DOHH2 (cell line): Measurements from ENCODE around the gene MARCHF5.

ENCODE experiments used
- CTCF ChIP-seq: fragments of 200-600 bp; sonication (generic); IDR thresholded peaks from one replicate; pipeline ENCODE4 v1.5.1; 2014; ENCODE audit warnings: antibody characterized with exemption, mild to moderate bottlenecking, low read depth, low read length; ENCODE audit not compliant: poor library complexity, severe bottlenecking
- EZH2phosphoT487 ChIP-seq: fragments of 200-600 bp; sonication (generic); IDR thresholded peaks from 2 replicates; pipeline ENCODE4 v1.6.1; 2017; ENCODE audit warnings: borderline replicate concordance, mild to moderate bottlenecking, antibody characterized with exemption, low read length, moderate library complexity, mixed read lengths

GRCh38 chr10:92291921-92292845, 1.2 kb downstream of the MARCHF5 start:
- TF ChIP-seq CTCF (peak; percentile 62), EZH2phosphoT487 (no peak)
